ENCODE measurements around the gene LCN6.

Gene LCN6

GRCh38 chr9:136729144-136729543, 19.2 kb downstream of the LCN6 start:
- in situ Hi-C loops (cut with MboI; ENCODE audit: low sequenced_read_pairs) = no loop called here

DNA sequence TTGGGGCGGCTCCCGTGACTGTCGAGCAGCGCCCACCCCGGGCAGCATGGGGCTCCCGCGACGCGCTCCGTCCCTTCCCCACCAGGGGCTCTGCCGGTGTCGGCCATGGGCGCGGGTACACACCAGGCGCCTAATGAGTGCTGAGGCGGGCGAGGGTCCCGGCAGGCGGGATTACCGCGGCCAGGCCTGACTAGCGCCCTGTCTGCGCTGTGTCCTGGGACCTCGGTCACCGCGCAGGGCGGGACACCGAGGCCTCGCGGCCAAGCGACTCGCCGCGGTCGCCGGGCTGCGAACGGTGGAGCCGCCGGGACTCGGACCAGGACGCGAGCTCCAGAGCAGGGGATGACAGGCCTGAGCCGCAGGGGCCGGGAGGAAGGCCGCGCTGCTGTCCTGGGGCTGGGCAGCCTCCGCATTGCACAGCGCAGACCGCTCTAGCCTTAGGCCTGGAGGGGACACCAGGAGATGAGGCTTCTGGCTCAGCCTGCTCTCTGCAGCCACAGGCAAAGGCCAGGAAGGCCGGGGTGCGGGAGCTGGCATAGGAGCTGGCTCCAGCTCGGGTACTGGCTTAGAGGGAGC, 19.7 kb downstream of the LCN6 start:
- in situ Hi-C loops (cut with MboI; ENCODE audit: low sequenced_read_pairs) = no loop called here

GRCh38 chr9:136728080-136728547, 20.2 kb downstream of the LCN6 start:
- in situ Hi-C loops (cut with MboI; ENCODE audit: low sequenced_read_pairs) = no loop called here

DNA sequence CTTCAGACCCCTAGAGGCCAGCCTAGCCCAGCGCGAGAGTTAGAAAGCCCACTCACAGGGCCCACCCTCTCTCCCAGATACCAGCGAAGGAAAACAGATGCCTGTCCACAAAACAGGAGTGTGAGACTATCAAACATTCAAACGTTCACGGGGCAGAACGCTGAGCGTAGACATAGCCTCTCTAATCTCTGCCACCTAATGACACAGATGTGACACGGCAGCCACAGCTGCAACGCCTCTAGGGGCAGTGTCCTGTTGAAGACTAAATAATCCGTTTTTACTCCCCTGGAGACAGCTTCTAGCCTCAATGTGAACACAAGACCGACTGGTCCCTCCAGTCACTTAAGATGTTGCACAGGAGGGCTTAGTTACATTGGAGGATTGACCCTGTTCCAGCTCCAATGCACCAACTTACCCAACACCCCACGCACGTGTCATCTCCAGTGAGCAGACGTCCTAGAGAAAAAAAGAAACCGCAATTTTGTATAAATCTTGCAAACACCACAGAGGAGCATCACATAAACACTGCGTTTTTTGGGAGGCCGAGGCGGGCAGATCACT, 21.6 kb downstream of the LCN6 start:
- in situ Hi-C loops (cut with MboI; ENCODE audit: low sequenced_read_pairs) = no loop called here

DNA sequence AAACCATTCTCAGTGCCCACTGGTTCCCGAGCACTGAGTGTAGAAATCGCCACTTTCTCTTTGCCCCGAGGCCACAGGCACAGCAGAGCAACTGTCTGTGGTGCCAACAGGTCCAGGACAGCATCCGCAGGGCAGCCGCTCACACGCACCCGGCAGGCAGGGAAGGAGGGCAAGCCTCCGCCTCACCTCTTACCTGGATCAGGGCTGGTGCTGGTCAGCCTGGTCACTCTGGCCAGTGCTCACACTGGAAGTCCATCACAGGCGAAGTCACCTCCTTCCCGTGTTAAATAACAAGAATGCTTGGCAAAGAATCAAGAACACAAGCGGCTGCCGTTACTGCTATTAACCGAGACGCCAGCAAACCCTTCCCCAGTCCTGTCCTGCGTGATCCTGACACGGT, 22.2 kb downstream of the LCN6 start:
- in situ Hi-C loops (cut with MboI; ENCODE audit: low sequenced_read_pairs) = no loop called here

DNA sequence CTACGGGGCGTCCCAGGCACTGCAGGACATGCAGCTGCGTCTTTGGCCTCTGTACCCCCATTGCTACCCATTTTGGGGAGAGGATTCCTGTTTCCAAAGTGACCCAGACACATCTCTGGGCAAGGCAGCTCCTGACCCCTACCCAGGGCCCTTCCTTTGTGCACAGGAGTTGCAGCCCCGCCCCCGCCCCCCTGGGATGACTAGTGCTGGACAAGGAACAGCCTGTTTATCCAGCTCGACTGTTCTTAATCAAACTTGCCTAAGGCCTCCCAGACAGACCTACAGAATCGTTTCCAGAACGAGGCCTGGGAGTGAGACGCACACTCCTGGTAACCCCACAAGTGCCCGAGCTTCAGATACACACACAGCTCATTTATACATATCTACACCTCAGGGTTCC, 22.7 kb downstream of the LCN6 start:
- in situ Hi-C loops (cut with MboI; ENCODE audit: low sequenced_read_pairs) = no loop called here

GRCh38 chr9:136724772-136725171, 23.6 kb downstream of the LCN6 start:
- in situ Hi-C loops (cut with MboI; ENCODE audit: low sequenced_read_pairs) = no loop called here

- in situ Hi-C loops (cut with MboI; ENCODE audit: low sequenced_read_pairs) = no loop called here
These were observed 24.3 kb downstream of the LCN6 start for GRCh38 chr9:136723989-136724388.

DNA sequence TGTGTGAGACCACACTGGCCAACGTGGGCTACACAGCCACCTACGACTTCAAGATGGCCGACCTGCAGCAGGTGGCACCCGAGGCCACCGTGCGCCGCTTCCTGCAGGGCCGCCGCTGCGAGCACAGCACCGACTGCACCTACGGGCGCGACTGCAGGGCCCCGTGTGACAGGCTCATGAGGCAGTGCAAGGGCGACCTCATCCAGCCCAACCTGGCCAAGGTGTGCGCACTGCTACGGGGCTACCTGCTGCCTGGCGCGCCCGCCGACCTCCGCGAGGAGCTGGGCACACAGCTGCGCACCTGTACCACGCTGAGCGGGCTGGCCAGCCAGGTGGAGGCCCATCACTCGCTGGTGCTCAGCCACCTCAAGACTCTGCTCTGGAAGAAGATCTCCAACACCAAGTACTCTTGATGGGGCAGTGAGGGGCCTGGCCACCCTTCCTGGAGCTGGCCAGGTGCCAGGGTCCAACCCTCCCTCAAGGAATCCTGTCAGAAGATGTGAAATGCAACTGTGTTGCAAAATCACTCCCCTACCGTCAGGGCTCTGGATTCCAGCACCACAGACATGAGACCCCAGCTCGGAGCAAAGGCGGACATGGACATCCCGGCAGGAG, 24.9 kb downstream of the LCN6 start:
- in situ Hi-C loops (cut with MboI; ENCODE audit: low sequenced_read_pairs) = no loop called here

- in situ Hi-C loops (cut with MboI; ENCODE audit: low sequenced_read_pairs) = no loop called here
These were observed 25.4 kb downstream of the LCN6 start for GRCh38 chr9:136722969-136723356.

GRCh38 chr9:136722093-136722968, 26.0 kb downstream of the LCN6 start:
- in situ Hi-C loops (cut with MboI; ENCODE audit: low sequenced_read_pairs) = no loop called here

DNA sequence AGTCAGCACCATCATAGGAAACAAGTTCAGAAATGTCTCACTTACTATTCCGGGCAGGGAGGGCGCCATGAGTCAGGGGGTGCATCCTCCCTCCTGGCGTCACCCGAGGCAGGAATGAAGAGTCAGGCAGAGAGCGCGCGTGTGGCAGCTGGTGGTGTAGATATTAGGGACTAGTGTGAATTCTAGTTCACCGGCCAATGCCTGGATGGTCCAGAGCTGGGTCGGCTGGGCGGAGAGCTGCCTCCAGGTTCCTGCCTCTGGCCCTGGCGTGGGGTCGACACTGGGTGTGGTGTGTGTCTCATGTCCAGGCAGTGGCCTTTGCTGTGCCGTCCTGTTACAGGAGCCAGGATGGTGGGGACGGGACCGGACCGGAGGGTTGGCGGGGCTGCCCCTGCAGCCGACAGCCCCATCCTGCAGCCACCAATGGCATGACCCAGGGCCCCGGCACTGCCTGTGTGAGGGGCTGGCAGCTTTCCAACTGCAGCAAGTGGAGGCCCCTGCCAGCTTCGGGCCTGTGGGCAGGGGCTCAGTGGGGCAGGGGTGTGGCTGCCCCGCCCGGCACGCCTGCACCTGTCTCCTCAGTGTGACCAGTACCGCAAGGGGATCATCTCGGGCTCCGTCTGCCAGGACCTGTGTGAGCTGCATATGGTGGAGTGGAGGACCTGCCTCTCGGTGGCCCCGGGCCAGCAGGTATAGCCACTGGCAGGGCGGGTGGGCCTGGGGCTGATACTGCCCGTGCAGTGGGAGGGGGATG, 26.8 kb downstream of the LCN6 start:
- in situ Hi-C loops (cut with MboI; ENCODE audit: low sequenced_read_pairs) = no loop called here

DNA sequence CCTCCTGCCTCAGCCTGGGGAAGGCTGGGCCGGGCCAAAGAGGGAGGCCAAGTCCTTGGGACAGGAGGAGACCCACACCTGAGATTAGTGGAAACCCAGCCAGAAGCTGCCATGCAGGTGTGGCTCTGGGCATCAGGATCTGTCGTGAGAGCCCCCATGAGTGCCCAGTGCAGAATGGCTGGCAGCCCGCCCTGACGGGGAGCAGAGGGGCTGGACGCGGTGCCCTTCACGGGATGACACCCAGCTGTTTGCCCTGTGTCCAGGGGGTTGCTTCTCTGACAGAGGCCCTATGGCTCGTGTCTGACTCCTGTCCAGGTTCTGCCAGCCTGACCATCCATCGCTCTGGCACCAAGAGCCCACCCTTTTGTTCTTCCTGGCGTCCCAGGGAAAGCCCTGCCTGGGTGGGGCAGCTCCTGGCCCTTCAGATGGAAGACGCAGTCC, 27.4 kb downstream of the LCN6 start:
- in situ Hi-C loops (cut with MboI; ENCODE audit: low sequenced_read_pairs) = no loop called here

GRCh38 chr9:136720251-136720897, 28.0 kb downstream of the LCN6 start:
- in situ Hi-C loops (cut with MboI; ENCODE audit: low sequenced_read_pairs) = no loop called here

GRCh38 chr9:136719195-136719880, 29.0 kb downstream of the LCN6 start:
- in situ Hi-C loops (cut with MboI; ENCODE audit: low sequenced_read_pairs) = no loop called here

- in situ Hi-C loops (cut with MboI; ENCODE audit: low sequenced_read_pairs) = no loop called here
These were observed 29.8 kb downstream of the LCN6 start for GRCh38 chr9:136718345-136719194.

- in situ Hi-C loops (cut with MboI; ENCODE audit: low sequenced_read_pairs) = no loop called here
These were observed 30.9 kb downstream of the LCN6 start for GRCh38 chr9:136717399-136717798.

DNA sequence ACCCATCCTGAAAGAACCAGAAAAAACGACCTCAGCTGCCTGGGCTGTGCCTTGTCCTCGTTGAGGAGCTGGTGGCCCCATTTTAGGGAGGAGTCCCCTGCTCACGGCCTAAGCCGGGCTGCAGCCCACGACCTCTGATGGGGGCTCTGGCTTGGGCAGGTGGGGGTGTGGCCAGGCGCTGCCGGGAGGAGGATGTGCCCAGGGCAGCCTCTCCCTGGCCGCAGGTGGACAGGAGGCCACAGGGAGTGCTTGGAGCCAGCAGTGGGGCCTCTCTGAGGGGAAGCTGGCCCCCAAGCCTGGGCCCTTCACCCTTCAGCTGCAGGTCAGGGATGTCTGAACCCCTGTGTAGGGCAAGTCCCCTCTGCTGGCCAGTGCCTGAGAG, 33.4 kb downstream of the LCN6 start:
- in situ Hi-C loops (cut with MboI; ENCODE audit: low sequenced_read_pairs) = no loop called here
